B cell (primary cell): ENCODE results near the gene HSPB8. TPM values are rescaled to one million over a fixed set of nuclear protein-coding genes. Genes with fewer than 3 reads are reported as not detected.

Experiments
- ATAC-seq: fragments of 200-7000 bp; cut with Tn5 transposase; one replicate; pipeline ENCODE4 v1.10.0; 2021; ENCODE audit warnings: low read depth, mild to moderate bottlenecking, moderate number of reproducible peaks, moderate library complexity
- CTCF ChIA-PET: fragments of 350-600 bp; sonication (Branson Sonifier 250); formaldehyde crosslinking; loops from one replicate; lab custom pipeline; 2021; ENCODE audit warnings: antibody characterized with exemption, inconsistent platforms; lab: Charles Lee
- POLR2A ChIA-PET: fragments of 350-600 bp; sonication (Branson Sonifier 250); formaldehyde crosslinking; loops from one replicate; lab custom pipeline; 2021; ENCODE audit warnings: antibody characterized with exemption; lab: Charles Lee
- DNase-seq: peaks from one replicate; pipeline ENCODE4 v3.0.0; 2013
- H2AFZ ChIP-seq: 2 replicates; pipeline ENCODE4 v1.6.1; 2012; ENCODE audit warnings: mild to moderate bottlenecking, low read depth, low read length; ENCODE audit not compliant: insufficient read depth, poor library complexity, severe bottlenecking
- H3K27ac ChIP-seq, 2 donors: 1 replicate in 1 of 2; 2 replicates in 1 of 2; pipeline ENCODE4 v1.5.1; 2012 to 2013; ENCODE audit warnings: low read length in 2 of 2, mild to moderate bottlenecking in 2 of 2, moderate library complexity in 1 of 2
- H3K27me3 ChIP-seq, 4 experiments: fragments of 200-600 bp in 1 of 4; sonication (generic) in 1 of 4; replicated peaks in 1 of 4; 1 replicate in 2 of 4; 2 replicates in 2 of 4; pipeline versions ENCODE4 v1.6.1 to v1.7.0; 2013 to 2016; ENCODE audit warnings: low read length in 3 of 4, mild to moderate bottlenecking in 2 of 4, mixed read lengths in 1 of 4, moderate library complexity in 1 of 4; ENCODE audit not compliant: insufficient read depth in 4 of 4, control insufficient read depth in 3 of 4; ENCODE audit errors: control extremely low read depth in 1 of 4
- H3K36me3 ChIP-seq, 2 experiments: replicated peaks in 1 of 2; 1 replicate in 1 of 2; 2 replicates in 1 of 2; pipeline versions ENCODE4 v1.6.1 to v1.7.1; 2013; ENCODE audit warnings: low read length in 1 of 2; ENCODE audit not compliant: insufficient read depth in 2 of 2, control insufficient read depth in 1 of 2; ENCODE audit errors: control extremely low read depth in 1 of 2, extremely low read depth in 1 of 2
- H3K4me1 ChIP-seq, 2 donors: fragments of 200-600 bp in 1 of 2; sonication (generic) in 1 of 2; 1 replicate in 1 of 2; 2 replicates in 1 of 2; pipeline versions ENCODE4 v1.5.1 to v1.6.1; 2013 to 2017; ENCODE audit warnings: low read length in 2 of 2; ENCODE audit not compliant: control insufficient read depth in 2 of 2, insufficient read depth in 2 of 2
- H3K4me2 ChIP-seq: replicated peaks from 2 replicates; pipeline ENCODE3; 2012; ENCODE audit warnings: mild to moderate bottlenecking, low read depth, low read length; ENCODE audit not compliant: poor library complexity, severe bottlenecking
- H3K4me3 ChIP-seq, 5 experiments: fragments of 200-600 bp in 1 of 5; sonication (generic) in 1 of 5; 1 replicate in 3 of 5; 2 replicates in 2 of 5; pipeline versions ENCODE4 v1.5.1 to v1.7.0; 2011 to 2016; ENCODE audit warnings: low read length in 4 of 5, mild to moderate bottlenecking in 4 of 5, low read depth in 2 of 5, control low read depth in 1 of 5, moderate library complexity in 1 of 5; ENCODE audit not compliant: insufficient read depth in 1 of 5; ENCODE audit errors: control extremely low read depth in 1 of 5, extremely low read depth in 1 of 5
- H3K79me2 ChIP-seq: fragments of 200-600 bp; sonication (generic); one replicate; pipeline ENCODE4 v1.6.0; 2016; ENCODE audit warnings: low read length; ENCODE audit not compliant: control insufficient read depth, insufficient read depth
- H3K9ac ChIP-seq: fragments of 200-600 bp; sonication (generic); 2 replicates; pipeline ENCODE4 v1.6.1; 2017; ENCODE audit warnings: mild to moderate bottlenecking, low read length, moderate library complexity
- H3K9me3 ChIP-seq, 3 donors: one replicate each; pipeline versions ENCODE4 v1.6.1 to v1.7.1; 2013; ENCODE audit warnings: low read length in 2 of 3; ENCODE audit not compliant: control insufficient read depth in 2 of 3, insufficient read depth in 1 of 3; ENCODE audit errors: control extremely low read depth in 1 of 3
- H4K20me1 ChIP-seq: 2 replicates; pipeline ENCODE4 v1.6.0; 2012; ENCODE audit warnings: mild to moderate bottlenecking, low read length; ENCODE audit not compliant: insufficient read depth, control insufficient read depth, poor library complexity, severe bottlenecking
- H3K27ac Mint-ChIP-seq: one replicate; pipeline ENCODE4 v1.8.0; 2021; ENCODE audit warnings: mixed read lengths
- H3K27me3 Mint-ChIP-seq: one replicate; pipeline ENCODE4 v1.8.0; 2021; ENCODE audit warnings: mixed read lengths
- H3K4me1 Mint-ChIP-seq: one replicate; pipeline ENCODE4 v1.8.0; 2021; ENCODE audit warnings: mixed read lengths
- H3K4me3 Mint-ChIP-seq: one replicate; pipeline ENCODE4 v1.8.0; 2021; ENCODE audit warnings: mixed read lengths
- H3K9me3 Mint-ChIP-seq: one replicate; pipeline ENCODE4 v1.8.0; 2022; ENCODE audit warnings: mixed read lengths; ENCODE audit not compliant: insufficient read depth
- CTCF ChIP-seq: fragments of 200-600 bp; IDR thresholded peaks from one replicate; pipeline ENCODE4 v1.8.0; 2022; ENCODE audit warnings: antibody characterized with exemption, mild to moderate bottlenecking
- EZH2 ChIP-seq: IDR thresholded peaks from 2 replicates; pipeline ENCODE4 v1.6.1; 2012; ENCODE audit warnings: borderline replicate concordance, low read depth, mild to moderate bottlenecking, moderate library complexity, low read length; ENCODE audit not compliant: insufficient read depth, poor library complexity, severe bottlenecking
- WGBS: methylation state at CpG from one replicate; pipeline ENCODE4 v1.1.5; 2013; ENCODE audit warnings: missing lambda C conversion rate; ENCODE audit not compliant: insufficient coverage; 5-methylcytosine and 5-hydroxymethylcytosine counted together
- intact Hi-C: fragments of 100-400 bp; cut with micrococcal nuclease; formaldehyde crosslinking; loops from one replicate; pipeline ENCODE4 v1.10.0; 2022
- polyA plus RNA-seq: library from polyadenylated mRNA; depleted of rRNA; stranded (reverse); fragments of >200 nt; gene quantifications from 2 replicates; pipeline ENCODE4 v1.2.3, GENCODE V29; 2012
- total RNA-seq, 2 donors: library from RNA; stranded (reverse); fragments of 120-200 nt in 1 of 2; gene quantifications; 1 replicate in 1 of 2; 2 replicates in 1 of 2; pipeline versions ENCODE4 v1.2.3 to v1.2.4, GENCODE V29; 2013 to 2022

Gene HSPB8
- total and polyA plus RNA-seq, 2 donors (not counting 1 experiment from before 2014, with no cell fraction given), result not detected

- CTCF ChIA-PET, result no interaction called here
- Mint-ChIP-seq H3K27me3 (peaks cover 3% of the 10 kb centered on the region), H3K9me3 (no peaks in the 10 kb centered on the region), H3K27ac (no peak overlapping the region), H3K4me3 (no peak overlapping the region), H3K4me1 (no peaks in the 10 kb centered on the region)
- 50% methylated on average over 5 of the region's 6 CpGs for WGBS
- DNase-seq (peak; percentile 3), ATAC-seq (no peak)
- Histone ChIP-seq H3K4me1 (no peaks in the 10 kb centered on the region), H3K4me2 (no peak overlapping the region), H2AFZ (no peak overlapping the region), H3K27ac (no peak overlapping the region), H3K4me3 (no peak overlapping the region), H4K20me1 (no peaks in the 10 kb centered on the region), H3K27me3 (no peaks in the 10 kb centered on the region), H3K9ac (no peak overlapping the region), H3K36me3 (no peaks in the 10 kb centered on the region), H3K79me2 (no peaks in the 10 kb centered on the region), H3K9me3 (peaks cover 0 to 8% (median 0%) of the 10 kb centered on the region in 3 donors)
- POLR2A ChIA-PET, result no interaction called here
- TF ChIP-seq CTCF (no peak), EZH2 (no peak)
- intact Hi-C loops, result no loop called here
Measured at GRCh38 chr12:119208626-119209061, 29.9 kb downstream of the HSPB8 start.

GRCh38 chr12:119211884-119212283 lies 33.2 kb downstream of the HSPB8 start:
- Histone ChIP-seq H3K9me3 (peaks cover 0 to 8% (median 0%) of the 10 kb centered on the region in 3 donors), H2AFZ (no peak overlapping the region), H3K9ac (no peak overlapping the region), H3K4me1 (no peaks in the 10 kb centered on the region), H3K36me3 (no peaks in the 10 kb centered on the region), H3K27me3 (no peaks in the 10 kb centered on the region), H3K79me2 (no peaks in the 10 kb centered on the region), H3K4me3 (no peak overlapping the region), H4K20me1 (no peaks in the 10 kb centered on the region), H3K4me2 (no peak overlapping the region), H3K27ac (no peak overlapping the region)
- no peak for ATAC-seq
- WGBS, result 76% methylated on average over 12 of the region's 13 CpGs
- DNase-seq, result no peak
- Mint-ChIP-seq H3K27ac (no peak overlapping the region), H3K9me3 (no peaks in the 10 kb centered on the region), H3K27me3 (peaks cover 9% of the 10 kb centered on the region), H3K4me3 (no peak overlapping the region), H3K4me1 (no peaks in the 10 kb centered on the region)
- ChIA-PET POLR2A (no interaction called here), CTCF (no interaction called here)
- TF ChIP-seq EZH2 (no peak), CTCF (no peak)
- intact Hi-C loops, result no loop called here
